Spleen (tissue), 7 donors: ENCODE results near the gene UVSSA.

Experiments
- POLR2A ChIP-seq, 3 donors: fragments of 450-650 bp; IDR thresholded peaks; one replicate each; pipeline ENCODE4 v1.5.1; 2017; ENCODE audit warnings: antibody characterized with exemption in 3 of 3, mild to moderate bottlenecking in 1 of 3
- POLR2AphosphoS5 ChIP-seq, 3 donors: sonication (generic); formaldehyde crosslinking; IDR thresholded peaks; one replicate each; pipeline ENCODE4 v1.5.1; 2017; ENCODE audit warnings: antibody characterized with exemption in 3 of 3
- TF ChIP-seq, protein P1 (sequence below), 11 experiments: fragments of 200-600 bp in 7 of 11; fragments of 450-650 bp in 4 of 11; sonication (generic) in 4 of 11; IDR thresholded peaks in 8 of 11; conservative IDR thresholded peaks in 3 of 11; 1 replicate in 7 of 11; 2 replicates in 4 of 11; pipeline versions ENCODE4 v1.4.0 to v1.8.0; 2016 to 2021; ENCODE audit warnings: antibody characterized with exemption in 11 of 11, inconsistent platforms in 4 of 11, mild to moderate bottlenecking in 1 of 11
- donor health status: DM: no; HTN: no; CAD: no; lungs with moderate emphysema.
- donor health status: DM: no; HTN: no; CAD: no.
- donor health status: DM: no; HTN: no; CAD: no.

DNA sequence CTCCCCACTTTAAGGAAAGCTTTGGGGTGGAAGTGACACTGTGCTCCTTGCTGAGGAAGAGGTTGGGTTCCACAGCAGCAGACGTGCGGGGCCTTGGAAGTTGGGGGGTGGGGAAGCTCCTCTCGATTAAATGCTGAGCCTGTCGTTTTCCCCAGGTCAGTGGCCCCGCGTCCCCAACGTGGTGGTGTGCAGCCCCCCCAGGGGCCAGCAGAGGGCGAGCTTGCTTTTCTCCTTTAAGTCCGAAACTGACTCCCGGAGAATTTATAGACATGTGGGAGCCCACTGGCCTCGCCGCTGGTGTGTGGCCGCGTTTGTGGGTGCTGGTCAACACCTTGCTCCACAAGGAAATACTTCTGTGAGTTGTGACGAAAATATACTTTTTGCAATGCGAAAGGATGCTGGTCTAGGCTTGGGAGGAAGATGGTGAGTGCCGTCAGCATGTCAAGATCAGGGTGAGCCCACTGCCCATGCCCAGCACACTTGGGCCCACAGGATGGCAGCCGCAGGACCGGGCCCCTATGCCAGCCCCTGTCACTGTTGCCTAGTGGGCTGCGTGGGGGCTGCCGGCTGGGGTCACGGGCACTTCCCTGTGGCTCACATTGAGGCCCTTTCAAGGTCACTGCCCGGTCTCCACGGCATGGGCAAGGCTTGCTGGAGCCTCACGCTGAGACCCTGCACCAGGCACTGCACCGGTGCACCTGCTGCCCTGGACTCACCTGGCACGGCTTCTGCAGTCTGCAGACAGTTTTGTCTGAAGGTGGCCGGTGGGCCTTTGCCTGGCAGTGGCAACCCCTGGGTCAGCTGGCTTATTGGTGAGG is 9.4 kb downstream of the UVSSA start:
- TF ChIP-seq, protein P1, sequence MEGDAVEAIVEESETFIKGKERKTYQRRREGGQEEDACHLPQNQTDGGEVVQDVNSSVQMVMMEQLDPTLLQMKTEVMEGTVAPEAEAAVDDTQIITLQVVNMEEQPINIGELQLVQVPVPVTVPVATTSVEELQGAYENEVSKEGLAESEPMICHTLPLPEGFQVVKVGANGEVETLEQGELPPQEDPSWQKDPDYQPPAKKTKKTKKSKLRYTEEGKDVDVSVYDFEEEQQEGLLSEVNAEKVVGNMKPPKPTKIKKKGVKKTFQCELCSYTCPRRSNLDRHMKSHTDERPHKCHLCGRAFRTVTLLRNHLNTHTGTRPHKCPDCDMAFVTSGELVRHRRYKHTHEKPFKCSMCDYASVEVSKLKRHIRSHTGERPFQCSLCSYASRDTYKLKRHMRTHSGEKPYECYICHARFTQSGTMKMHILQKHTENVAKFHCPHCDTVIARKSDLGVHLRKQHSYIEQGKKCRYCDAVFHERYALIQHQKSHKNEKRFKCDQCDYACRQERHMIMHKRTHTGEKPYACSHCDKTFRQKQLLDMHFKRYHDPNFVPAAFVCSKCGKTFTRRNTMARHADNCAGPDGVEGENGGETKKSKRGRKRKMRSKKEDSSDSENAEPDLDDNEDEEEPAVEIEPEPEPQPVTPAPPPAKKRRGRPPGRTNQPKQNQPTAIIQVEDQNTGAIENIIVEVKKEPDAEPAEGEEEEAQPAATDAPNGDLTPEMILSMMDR (IDR thresholded peaks at IDR 0.05 in 8 of 11, conservative IDR thresholded peaks at IDR 0.05 in 3 of 11): peak; percentile 27 to 90 (median 82)
- no peak for TF ChIP-seq POLR2AphosphoS5 (IDR thresholded peaks at IDR 0.05)
- no peak for TF ChIP-seq POLR2A (IDR thresholded peaks at IDR 0.05)
